H9 (cell line): ENCODE data around the gene EFCAB6. TPM values are rescaled to one million over a fixed set of nuclear protein-coding genes. Genes with fewer than 3 reads are reported as not detected.

Experiments used
- DNase-seq: peaks from one replicate; pipeline ENCODE4 v3.0.0-alpha.2; 2017
- H2AFZ ChIP-seq: one replicate; pipeline ENCODE4 v1.6.1; 2013; ENCODE audit warnings: mild to moderate bottlenecking, low read length, control low read depth, moderate library complexity
- H2AK5ac ChIP-seq: 2 replicates; pipeline ENCODE4 v1.6.1; 2013; ENCODE audit warnings: low read length, control low read depth, mixed read lengths; ENCODE audit not compliant: insufficient read length
- H2BK120ac ChIP-seq: one replicate; pipeline ENCODE4 v1.6.1; 2013; ENCODE audit warnings: low read depth, mild to moderate bottlenecking, low read length, control low read depth, inconsistent platforms; ENCODE audit not compliant: poor library complexity, severe bottlenecking
- H2BK12ac ChIP-seq: 2 replicates; pipeline ENCODE4 v1.6.1; 2013; ENCODE audit warnings: low read length, control low read depth, mixed read lengths, low read depth; ENCODE audit not compliant: insufficient read length
- H2BK15ac ChIP-seq: 2 replicates; pipeline ENCODE4 v1.6.1; 2013; ENCODE audit warnings: low read depth, low read length, control low read depth
- H2BK20ac ChIP-seq: one replicate; pipeline ENCODE4 v1.6.1; 2013; ENCODE audit warnings: low read depth, mild to moderate bottlenecking, low read length, control low read depth, inconsistent platforms; ENCODE audit not compliant: poor library complexity, severe bottlenecking
- H2BK5ac ChIP-seq: 2 replicates; pipeline ENCODE4 v1.6.1; 2013; ENCODE audit warnings: low read length, control low read depth, mixed read lengths; ENCODE audit not compliant: insufficient read length
- H3K14ac ChIP-seq: 2 replicates; pipeline ENCODE4 v1.6.1; 2013; ENCODE audit warnings: low read length, control low read depth; ENCODE audit not compliant: insufficient read depth
- H3K18ac ChIP-seq: 2 replicates; pipeline ENCODE4 v1.6.1; 2013; ENCODE audit warnings: low read depth, mild to moderate bottlenecking, mixed read lengths, low read length, control low read depth; ENCODE audit not compliant: insufficient read length
- H3K23ac ChIP-seq: 2 replicates; pipeline ENCODE4 v1.6.1; 2013; ENCODE audit warnings: low read length, control low read depth, mixed read lengths, low read depth; ENCODE audit not compliant: insufficient read length
- H3K23me2 ChIP-seq: 2 replicates; pipeline ENCODE4 v1.6.1; 2013; ENCODE audit warnings: low read depth, mild to moderate bottlenecking, mixed read lengths, low read length, control low read depth; ENCODE audit not compliant: insufficient read length, poor library complexity, severe bottlenecking
- H3K27ac ChIP-seq: 2 replicates; pipeline ENCODE4 v1.5.1; 2013; ENCODE audit warnings: low read length, control low read depth, mixed read lengths, low read depth; ENCODE audit not compliant: insufficient read length
- H3K27me3 ChIP-seq: 2 replicates; pipeline ENCODE4 v1.6.1; 2013; ENCODE audit warnings: low read length, control low read depth, inconsistent platforms; ENCODE audit not compliant: insufficient read depth
- H3K4ac ChIP-seq: 2 replicates; pipeline ENCODE4 v1.6.1; 2013; ENCODE audit warnings: low read depth, mild to moderate bottlenecking, control low read depth, inconsistent platforms, low read length, moderate library complexity
- H3K4me1 ChIP-seq: 2 replicates; pipeline ENCODE4 v1.6.1; 2013; ENCODE audit warnings: low read length, control low read depth, inconsistent platforms; ENCODE audit not compliant: insufficient read depth
- H3K4me2 ChIP-seq: 2 replicates; pipeline ENCODE4 v1.6.1; 2013; ENCODE audit warnings: low read length, control low read depth, mixed read lengths; ENCODE audit not compliant: insufficient read length, insufficient read depth
- H3K56ac ChIP-seq: 2 replicates; pipeline ENCODE4 v1.6.1; 2013; ENCODE audit warnings: low read depth, mild to moderate bottlenecking, mixed read lengths, low read length, control low read depth; ENCODE audit not compliant: insufficient read length
- H3K79me1 ChIP-seq: 2 replicates; pipeline ENCODE4 v1.6.1; 2013; ENCODE audit warnings: low read depth, mild to moderate bottlenecking, moderate library complexity, low read length, control low read depth, inconsistent platforms; ENCODE audit not compliant: insufficient read depth, poor library complexity, severe bottlenecking
- H3K79me2 ChIP-seq: 2 replicates; pipeline ENCODE4 v1.6.1; 2013; ENCODE audit warnings: low read length, control low read depth, inconsistent platforms; ENCODE audit not compliant: insufficient read depth
- H3K9ac ChIP-seq: 2 replicates; pipeline ENCODE4 v1.6.1; 2013; ENCODE audit warnings: low read length, control low read depth, mixed read lengths; ENCODE audit not compliant: insufficient read length; ENCODE audit errors: extremely low read depth
- H3K9me3 ChIP-seq: one replicate; pipeline ENCODE4 v1.6.1; 2013; ENCODE audit warnings: low read depth, low read length, inconsistent platforms; ENCODE audit not compliant: control insufficient read depth
- H3T11ph ChIP-seq: one replicate; pipeline ENCODE4 v1.6.1; 2013; ENCODE audit warnings: mild to moderate bottlenecking, low read length, control low read depth, inconsistent platforms
- H4K20me1 ChIP-seq: one replicate; pipeline ENCODE4 v1.6.1; 2013; ENCODE audit not compliant: control insufficient read depth, insufficient read length, insufficient read depth
- H4K5ac ChIP-seq: 2 replicates; pipeline ENCODE4 v1.6.1; 2013; ENCODE audit warnings: low read depth, mild to moderate bottlenecking, mixed read lengths, low read length, control low read depth; ENCODE audit not compliant: insufficient read length
- H4K8ac ChIP-seq: replicated peaks from 2 replicates; pipeline ENCODE4 v1.6.1; 2013; ENCODE audit warnings: low read length, control low read depth, mixed read lengths, low read depth; ENCODE audit not compliant: insufficient read length
- H4K91ac ChIP-seq: 2 replicates; pipeline ENCODE4 v1.6.1; 2013; ENCODE audit warnings: low read depth, mild to moderate bottlenecking, moderate library complexity, mixed read lengths, low read length, control low read depth; ENCODE audit not compliant: insufficient read length
- H3K27ac Mint-ChIP-seq, 3 experiments: 2 replicates in 2 of 3; 3 replicates in 1 of 3; pipeline ENCODE4 v1.8.0; 2020 to 2021; ENCODE audit warnings: mixed read lengths in 3 of 3, mild to moderate bottlenecking in 1 of 3, moderate library complexity in 1 of 3
- H3K27me3 Mint-ChIP-seq: 2 replicates; pipeline ENCODE4 v1.8.0; 2021; ENCODE audit warnings: low read depth, mild to moderate bottlenecking, moderate library complexity, mixed read lengths
- H3K36me3 Mint-ChIP-seq, 3 experiments: 2 replicates in 2 of 3; 3 replicates in 1 of 3; pipeline ENCODE4 v1.8.0; 2020 to 2021; ENCODE audit warnings: low read depth in 3 of 3, mixed read lengths in 3 of 3; ENCODE audit not compliant: insufficient read depth in 1 of 3
- H3K4me1 Mint-ChIP-seq, 2 experiments: 2 replicates each; pipeline ENCODE4 v1.8.0; 2020; ENCODE audit warnings: mixed read lengths in 2 of 2
- H3K4me3 Mint-ChIP-seq, 2 experiments: 2 replicates in 1 of 2; 3 replicates in 1 of 2; pipeline ENCODE4 v1.8.0; 2020 to 2021; ENCODE audit warnings: mild to moderate bottlenecking in 2 of 2, mixed read lengths in 2 of 2, moderate library complexity in 1 of 2
- H3K9me3 Mint-ChIP-seq, 2 experiments: 2 replicates in 1 of 2; 3 replicates in 1 of 2; pipeline ENCODE4 v1.8.0; 2020; ENCODE audit warnings: mild to moderate bottlenecking in 2 of 2, mixed read lengths in 2 of 2, moderate library complexity in 1 of 2
- WGBS: extraction: QIAGEN DNeasy Blood & Tissue Kit; methylation state at CpG from one replicate; pipeline ENCODE4 v1.1.7; 2013; ENCODE audit warnings: missing lambda C conversion rate, low lambda C conversion rate, mixed read lengths; ENCODE audit not compliant: insufficient read length; ENCODE audit errors: extremely low coverage; 5-methylcytosine and 5-hydroxymethylcytosine counted together
- total RNA-seq: library from RNA; stranded (reverse); gene quantifications from 2 replicates; pipeline ENCODE4 v1.2.1, GENCODE V29; 2021
- TF ChIP-seq, protein P1 (sequence below): fragments of 200-600 bp; sonication (generic); conservative IDR thresholded peaks from 3 replicates; pipeline ENCODE4 v1.8.0; 2021; ENCODE audit warnings: antibody characterized with exemption, mild to moderate bottlenecking

The EFCAB6 gene
- total RNA-seq, 1 experiment from 2014 or later = 0.31 TPM

DNA sequence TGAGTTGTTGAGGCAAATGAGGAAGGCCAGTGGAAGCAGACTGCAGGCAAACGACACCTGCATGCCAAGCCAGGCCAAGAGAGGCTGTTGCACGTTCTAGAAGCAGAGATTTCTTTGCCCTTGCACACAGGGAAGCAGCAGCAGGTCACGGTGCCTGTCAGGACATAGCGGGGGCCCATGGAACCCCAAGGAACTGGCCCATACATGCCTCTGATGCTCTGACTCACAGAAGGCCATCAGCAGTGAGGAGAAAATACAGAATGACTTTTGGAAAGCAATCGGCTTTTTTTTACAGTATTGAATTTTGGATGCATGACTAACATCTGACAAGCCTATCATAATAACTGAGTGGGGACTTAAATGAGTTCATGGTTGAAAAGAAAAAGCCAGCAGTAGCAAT lies 276.4 kb downstream of the EFCAB6 start:
- Histone ChIP-seq H2BK20ac (no peak overlapping the region), H3K9me3 (no peaks in the 10 kb centered on the region), H3K4me2 (no peak overlapping the region), H3K9ac (no peak overlapping the region), H3K4me1 (no peaks in the 10 kb centered on the region), H3K27me3 (no peaks in the 10 kb centered on the region), H3K14ac (no peak overlapping the region), H4K20me1 (no peaks in the 10 kb centered on the region), H2AFZ (no peak overlapping the region), H2BK12ac (no peak overlapping the region), H3K4ac (no peak overlapping the region), H3K56ac (no peak overlapping the region), H3K23me2 (no peaks in the 10 kb centered on the region), H4K8ac (no peak overlapping the region), H3K79me2 (no peaks in the 10 kb centered on the region), H3K27ac (no peak overlapping the region), H3T11ph (no peak overlapping the region), H2AK5ac (no peak overlapping the region), H3K79me1 (no peaks in the 10 kb centered on the region), H2BK15ac (no peak overlapping the region), H3K23ac (no peak overlapping the region), H4K5ac (no peak overlapping the region), H3K18ac (no peak overlapping the region), H2BK120ac (no peak overlapping the region), H4K91ac (no peak overlapping the region), H2BK5ac (no peak overlapping the region)
- Mint-ChIP-seq H3K27me3 (peaks cover 13% of the 10 kb centered on the region), H3K27ac (no peak overlapping the region), H3K36me3 (peaks cover 5 to 11% (median 8%) of the 10 kb centered on the region in 3 experiments; a peak in 5 of 7 replicates), H3K9me3 (peaks cover 11 to 17% of the 10 kb centered on the region in 2 experiments), H3K4me3 (no peak overlapping the region), H3K4me1 (peaks cover 0 to 3% of the 10 kb centered on the region in 2 experiments; a peak in 2 of 4 replicates)
- no CpG with 5 or more reads among the region's 5 CpGs for WGBS
- TF ChIP-seq, protein P1, sequence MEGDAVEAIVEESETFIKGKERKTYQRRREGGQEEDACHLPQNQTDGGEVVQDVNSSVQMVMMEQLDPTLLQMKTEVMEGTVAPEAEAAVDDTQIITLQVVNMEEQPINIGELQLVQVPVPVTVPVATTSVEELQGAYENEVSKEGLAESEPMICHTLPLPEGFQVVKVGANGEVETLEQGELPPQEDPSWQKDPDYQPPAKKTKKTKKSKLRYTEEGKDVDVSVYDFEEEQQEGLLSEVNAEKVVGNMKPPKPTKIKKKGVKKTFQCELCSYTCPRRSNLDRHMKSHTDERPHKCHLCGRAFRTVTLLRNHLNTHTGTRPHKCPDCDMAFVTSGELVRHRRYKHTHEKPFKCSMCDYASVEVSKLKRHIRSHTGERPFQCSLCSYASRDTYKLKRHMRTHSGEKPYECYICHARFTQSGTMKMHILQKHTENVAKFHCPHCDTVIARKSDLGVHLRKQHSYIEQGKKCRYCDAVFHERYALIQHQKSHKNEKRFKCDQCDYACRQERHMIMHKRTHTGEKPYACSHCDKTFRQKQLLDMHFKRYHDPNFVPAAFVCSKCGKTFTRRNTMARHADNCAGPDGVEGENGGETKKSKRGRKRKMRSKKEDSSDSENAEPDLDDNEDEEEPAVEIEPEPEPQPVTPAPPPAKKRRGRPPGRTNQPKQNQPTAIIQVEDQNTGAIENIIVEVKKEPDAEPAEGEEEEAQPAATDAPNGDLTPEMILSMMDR = no peak
- no peak for DNase-seq
